NCI-H82 (cell line): ENCODE measurements around the gene CTF1.
"Not testable (repeated sequence)": the region's sequence is repeated elsewhere in the genome, so short reads cannot be mapped to it uniquely, and the experiment has no call there.

Experiments used
- DNase-seq: peaks from one replicate; lab custom pipeline; 2025; lab: John Stamatoyannopoulos, UW

Gene CTF1

GRCh38 chr16:30888856-30889499 lies 7.4 kb upstream of the CTF1 start:
- DNase-seq, result no peak

DNA sequence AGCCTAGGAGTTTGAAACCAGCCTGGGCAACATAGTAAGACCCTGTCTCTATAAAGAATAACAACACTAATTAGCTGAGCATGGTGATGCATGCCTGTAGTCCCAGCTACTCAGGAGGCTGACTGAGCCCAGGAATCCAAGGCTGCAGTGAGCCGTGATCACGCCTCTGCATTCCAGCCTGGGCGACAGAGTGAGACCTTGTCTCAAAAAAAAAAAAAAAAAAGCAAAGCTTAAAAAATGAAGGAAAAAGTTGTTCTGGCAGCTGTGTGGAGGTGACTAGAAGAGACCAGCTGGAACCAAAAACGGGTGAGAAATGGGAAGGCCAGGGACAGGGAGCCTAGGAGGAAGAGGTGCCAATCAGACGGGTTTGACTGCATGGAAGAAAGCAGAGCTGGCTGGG lies 6.7 kb upstream of the CTF1 start:
- no peak for DNase-seq

- DNase-seq, result not testable (repeated sequence)
Measured at GRCh38 chr16:30891043-30891823, 5.2 kb upstream of the CTF1 start.

DNA sequence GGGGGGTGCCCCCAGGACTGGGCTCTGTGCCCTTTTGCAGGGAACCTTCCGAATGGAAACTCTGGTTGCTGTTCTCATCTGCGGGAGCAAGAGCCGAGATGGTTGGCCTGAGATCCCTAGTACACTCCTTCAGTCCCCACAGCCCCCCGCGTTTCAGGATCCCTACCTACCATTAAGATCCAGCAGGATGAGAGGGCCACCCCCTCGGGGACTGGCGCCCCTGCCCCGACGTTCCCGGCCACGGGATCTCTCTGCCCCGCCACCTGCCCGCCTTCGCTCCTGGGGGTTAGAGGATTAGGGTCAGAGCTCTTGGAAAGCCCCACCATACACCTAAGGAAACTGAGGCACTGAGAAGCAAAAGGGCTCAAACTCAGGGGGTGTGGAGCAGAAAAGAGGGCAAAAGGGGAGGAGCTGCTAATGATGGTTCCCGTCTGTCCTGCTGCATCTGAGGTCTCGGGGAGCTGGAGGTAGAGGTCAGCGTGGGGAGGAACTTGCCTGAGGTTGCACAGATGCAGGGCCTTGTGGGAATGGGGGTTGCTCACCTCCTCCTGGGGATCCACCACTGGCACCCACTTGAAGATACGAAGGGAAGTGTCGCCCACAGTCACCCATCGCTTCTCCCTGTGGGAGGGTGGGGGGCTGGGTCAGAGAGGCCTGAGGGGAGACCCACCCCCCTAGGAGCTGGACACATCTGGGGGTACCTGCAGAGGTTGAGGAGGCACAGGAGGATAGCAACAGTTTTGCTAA lies 3.6 kb upstream of the CTF1 start:
- no peak for DNase-seq

DNA sequence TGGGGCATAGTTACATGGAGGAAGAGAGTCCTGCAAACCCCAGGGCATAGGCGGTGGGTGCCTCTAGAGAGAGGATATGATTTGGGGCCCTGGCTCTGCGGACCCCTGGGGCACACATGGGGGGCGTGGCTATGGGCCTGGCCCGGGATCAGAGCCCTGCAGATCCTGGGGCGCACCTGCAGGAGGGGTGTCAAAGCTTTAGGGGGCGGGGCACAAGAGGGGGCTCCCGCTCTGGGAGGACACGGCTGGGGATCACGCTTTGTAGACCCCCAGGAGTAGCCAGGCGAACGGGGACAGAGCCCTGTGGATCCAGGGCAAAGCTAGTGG lies 3.0 kb upstream of the CTF1 start:
- DNase-seq, result peak; percentile 45

DNA sequence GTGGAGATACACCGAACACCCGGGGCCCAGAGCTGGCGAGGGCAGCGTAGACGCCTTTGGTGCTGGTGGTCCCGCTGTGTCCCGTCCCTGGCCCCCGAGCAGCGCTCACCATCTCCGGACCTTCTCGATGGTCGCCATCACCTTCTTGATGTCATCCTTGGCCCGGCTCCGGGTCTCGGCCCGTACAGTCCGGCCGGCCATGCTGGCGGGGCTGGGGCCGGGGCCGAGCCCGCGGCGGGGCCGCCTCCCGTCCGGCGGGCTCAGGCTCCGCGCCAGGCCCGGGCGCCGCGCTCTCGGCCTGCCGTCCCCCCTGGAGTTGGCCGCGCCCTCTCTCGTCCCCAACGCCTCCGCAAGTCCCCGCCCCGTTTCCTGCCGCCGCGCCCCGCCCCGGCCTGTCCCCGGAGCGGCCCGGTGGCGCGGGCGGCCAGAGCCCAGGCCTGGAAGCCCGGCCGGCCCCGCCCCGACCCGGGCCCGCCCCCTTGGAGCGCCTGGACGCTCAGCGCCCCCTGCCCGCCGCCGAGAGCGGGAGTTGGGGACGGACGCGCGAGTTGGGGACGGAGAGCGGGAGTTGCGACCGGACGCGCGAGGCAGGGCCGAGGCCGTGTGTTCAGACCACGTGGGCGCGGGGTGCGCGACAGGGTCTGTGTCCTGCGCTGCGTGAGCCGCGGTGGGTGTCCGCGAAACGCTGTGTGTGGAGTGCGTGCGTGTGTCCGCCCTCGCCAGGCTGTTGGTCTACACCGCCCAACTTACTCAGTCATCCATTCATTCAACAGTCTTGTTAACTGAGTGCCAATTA lies 2.5 kb upstream of the CTF1 start, which contains the start of gene BCL7C:
TSS of gene BCL7C (minus strand) at position 334 of the 796 bp plus-strand sequence. CDS start at position 201, 133 bp downstream.
- DNase-seq, result peak; percentile 93

- no peak for DNase-seq
Measured at GRCh38 chr16:30894540-30895368, 1.7 kb upstream of the CTF1 start.

- DNase-seq, result no peak
Measured at GRCh38 chr16:30895627-30896260, 670 bp upstream of the CTF1 start.

- DNase-seq, result peak; percentile 90
Measured at GRCh38 chr16:30896889-30897733, 697 bp downstream of the CTF1 start.

GRCh38 chr16:30899794-30900193 lies 3.4 kb downstream of the CTF1 start:
- DNase-seq, result no peak

- no peak for DNase-seq
Measured at GRCh38 chr16:30900588-30900987, 4.2 kb downstream of the CTF1 start.

DNA sequence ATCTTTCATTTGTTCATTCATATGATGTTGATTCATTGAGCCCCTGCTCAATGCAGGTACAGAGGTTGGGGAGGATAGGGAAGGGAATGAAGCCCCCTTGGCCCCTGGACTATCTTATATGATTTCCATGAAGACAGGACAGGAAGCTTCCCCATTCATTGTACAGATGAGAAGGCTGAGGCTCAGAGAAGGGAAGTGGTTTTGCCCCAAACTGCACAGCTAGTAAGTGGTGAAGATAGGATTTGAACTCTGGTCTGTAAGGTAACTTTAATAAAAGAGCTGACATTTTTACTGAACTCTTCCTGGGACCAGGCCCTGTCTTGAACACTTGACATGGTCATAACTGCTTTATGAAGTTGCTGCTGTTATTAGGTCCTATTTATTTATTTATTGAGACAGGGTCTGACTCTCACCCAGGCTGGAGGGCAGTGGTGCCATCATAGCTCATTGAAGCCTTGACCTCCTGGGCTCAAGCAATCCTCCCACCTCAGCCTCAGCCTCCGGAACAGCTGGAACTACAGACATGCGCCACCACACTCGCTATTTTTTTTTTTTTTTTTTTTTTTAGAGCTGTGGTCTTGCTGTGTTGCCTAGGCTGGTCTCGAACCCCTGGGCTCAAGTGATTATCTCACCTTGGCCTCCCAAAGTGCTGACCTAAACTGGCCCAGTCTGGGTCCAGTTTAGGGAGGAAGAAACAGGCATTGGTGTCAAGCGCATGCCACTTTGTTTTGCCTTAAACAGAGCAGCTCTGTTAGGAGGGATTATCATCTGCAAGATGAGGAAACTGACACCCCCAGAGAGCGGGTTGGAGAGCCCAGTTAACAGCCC lies 5.0 kb downstream of the CTF1 start:
- DNase-seq, result no peak

DNA sequence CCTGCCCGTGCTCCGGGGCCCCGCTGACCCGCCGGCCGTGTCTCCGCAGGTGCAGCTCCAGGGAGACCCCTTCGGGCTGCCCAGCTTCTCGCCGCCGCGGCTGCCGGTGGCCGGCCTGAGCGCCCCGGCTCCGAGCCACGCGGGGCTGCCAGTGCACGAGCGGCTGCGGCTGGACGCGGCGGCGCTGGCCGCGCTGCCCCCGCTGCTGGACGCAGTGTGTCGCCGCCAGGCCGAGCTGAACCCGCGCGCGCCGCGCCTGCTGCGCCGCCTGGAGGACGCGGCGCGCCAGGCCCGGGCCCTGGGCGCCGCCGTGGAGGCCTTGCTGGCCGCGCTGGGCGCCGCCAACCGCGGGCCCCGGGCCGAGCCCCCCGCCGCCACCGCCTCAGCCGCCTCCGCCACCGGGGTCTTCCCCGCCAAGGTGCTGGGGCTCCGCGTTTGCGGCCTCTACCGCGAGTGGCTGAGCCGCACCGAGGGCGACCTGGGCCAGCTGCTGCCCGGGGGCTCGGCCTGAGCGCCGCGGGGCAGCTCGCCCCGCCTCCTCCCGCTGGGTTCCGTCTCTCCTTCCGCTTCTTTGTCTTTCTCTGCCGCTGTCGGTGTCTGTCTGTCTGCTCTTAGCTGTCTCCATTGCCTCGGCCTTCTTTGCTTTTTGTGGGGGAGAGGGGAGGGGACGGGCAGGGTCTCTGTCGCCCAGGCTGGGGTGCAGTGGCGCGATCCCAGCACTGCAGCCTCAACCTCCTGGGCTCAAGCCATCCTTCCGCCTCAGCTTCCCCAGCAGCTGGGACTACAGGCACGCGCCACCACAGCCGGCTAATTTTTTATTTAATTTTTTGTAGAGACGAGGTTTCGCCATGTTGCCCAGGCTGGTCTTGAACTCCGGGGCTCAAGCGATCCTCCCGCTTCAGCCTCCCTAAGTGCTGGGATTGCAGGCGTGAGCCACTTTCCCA lies 5.9 kb downstream of the CTF1 start:
- DNase-seq, result peak; percentile 53

GRCh38 chr16:30903002-30903401 lies 6.6 kb downstream of the CTF1 start:
- DNase-seq, result no peak

- DNase-seq, result no peak
Measured at GRCh38 chr16:30903596-30903995, 7.2 kb downstream of the CTF1 start.

GRCh38 chr16:30904114-30904780 lies 7.8 kb downstream of the CTF1 start:
- DNase-seq, result no peak

GRCh38 chr16:30907064-30907463 lies 10.7 kb downstream of the CTF1 start:
- DNase-seq, result no peak
